ENCODE data around the gene TMEM125.

TMEM125 gene

DNA sequence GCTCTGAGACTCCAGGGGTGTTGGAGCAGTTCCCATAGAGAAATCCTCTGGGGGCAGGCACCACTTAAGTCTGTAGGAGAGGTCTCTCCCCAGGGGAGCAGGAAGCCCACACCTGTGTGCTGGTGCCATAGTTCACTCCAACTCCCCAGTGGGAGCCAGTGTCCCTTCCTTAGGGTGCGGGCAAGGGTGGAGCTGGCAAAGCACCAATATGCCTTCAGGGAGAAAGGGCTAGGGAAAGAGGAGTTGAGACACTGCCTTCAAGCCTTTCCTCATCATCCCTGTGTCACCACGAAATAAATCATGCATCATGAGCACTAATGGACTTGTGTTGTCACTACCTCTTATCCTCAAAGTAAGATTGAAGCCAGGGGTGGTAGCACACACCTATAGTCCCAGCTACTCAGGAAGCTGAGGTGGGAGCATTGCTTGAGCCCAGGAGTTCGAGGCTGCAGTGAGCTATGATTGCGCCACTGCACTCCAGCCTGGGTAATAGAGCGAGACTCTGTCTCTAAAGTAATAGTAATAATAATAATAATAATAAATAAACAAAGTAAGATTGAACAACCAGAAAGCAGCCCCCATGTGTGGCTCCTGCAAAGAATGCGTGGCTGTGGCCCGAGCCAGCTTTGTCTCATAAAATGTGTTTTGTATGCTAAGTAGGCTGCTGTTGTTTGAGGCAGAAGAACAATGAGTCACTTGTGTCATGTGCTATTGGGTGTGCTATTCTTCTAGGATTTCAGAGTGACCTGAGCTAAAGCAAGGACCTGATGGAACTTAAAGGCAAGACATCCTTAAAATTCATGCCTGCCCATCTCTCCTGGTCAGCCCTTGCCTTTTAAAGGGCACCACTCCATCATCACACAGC lies 24.3 kb downstream of the TMEM125 start:
- peak; percentile 65 for DNase-seq (ENCODE audit: low read depth, low spot score)

DNA sequence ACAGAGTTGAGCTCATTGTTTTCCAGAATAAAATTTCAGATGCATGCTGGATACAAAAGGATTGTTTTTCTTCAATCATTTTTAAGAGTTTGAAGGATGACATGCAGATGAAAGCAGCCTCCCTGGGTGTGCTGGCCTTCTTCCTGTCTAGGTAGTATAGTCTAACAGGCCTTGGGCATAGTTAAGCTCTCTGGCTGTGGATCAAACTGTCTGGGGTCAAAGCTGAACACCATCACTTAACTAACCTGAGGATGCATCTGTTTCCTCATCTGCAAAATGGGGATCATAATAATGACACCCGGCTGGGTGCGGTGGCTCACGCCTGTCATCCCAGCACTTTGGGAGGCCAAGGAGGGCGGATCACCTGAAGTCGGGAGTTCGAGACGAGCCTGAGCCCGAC lies 25.0 kb downstream of the TMEM125 start:
- DNase-seq (ENCODE audit: low read depth, low spot score): no peak

DNA sequence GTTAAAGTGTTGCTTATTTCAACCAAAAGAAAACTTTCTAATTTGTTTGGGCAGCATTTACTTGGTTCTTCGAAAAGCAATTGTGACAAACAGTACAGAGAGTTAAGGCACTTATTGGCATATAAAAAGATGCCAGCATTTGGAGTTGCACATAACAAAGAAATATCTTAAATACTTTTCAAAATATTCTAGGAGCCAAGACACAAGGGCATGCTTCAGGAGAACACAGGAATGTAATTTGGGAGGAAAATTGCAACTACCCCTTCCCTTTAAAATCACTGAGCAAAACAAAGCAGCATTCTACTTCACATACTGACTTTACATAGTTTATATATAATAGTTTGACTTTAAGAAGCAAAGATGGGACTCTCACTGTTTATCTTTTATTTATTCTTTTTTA lies 26.4 kb downstream of the TMEM125 start:
- DNase-seq (ENCODE audit: low read depth, low spot score): peak; percentile 55

DNA sequence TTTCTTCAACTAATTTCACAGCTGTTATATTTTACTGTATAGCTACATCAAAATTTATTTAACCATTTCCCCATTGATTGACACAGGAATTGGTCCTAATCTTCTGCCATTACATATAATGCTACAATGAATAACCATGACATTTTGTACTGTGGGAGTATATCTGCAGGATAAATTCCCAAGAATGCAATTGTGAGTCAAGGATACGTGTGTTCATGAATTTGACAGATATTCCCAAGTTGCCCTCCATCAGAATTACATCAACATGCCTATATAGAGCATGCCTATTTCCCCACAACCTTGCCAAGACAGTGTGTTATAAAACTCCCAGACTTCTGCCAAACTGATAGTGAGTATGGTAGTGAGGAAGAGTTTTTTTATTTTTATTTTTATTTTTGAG lies 28.3 kb downstream of the TMEM125 start:
- no peak for DNase-seq (ENCODE audit: low read depth, low spot score)

DNA sequence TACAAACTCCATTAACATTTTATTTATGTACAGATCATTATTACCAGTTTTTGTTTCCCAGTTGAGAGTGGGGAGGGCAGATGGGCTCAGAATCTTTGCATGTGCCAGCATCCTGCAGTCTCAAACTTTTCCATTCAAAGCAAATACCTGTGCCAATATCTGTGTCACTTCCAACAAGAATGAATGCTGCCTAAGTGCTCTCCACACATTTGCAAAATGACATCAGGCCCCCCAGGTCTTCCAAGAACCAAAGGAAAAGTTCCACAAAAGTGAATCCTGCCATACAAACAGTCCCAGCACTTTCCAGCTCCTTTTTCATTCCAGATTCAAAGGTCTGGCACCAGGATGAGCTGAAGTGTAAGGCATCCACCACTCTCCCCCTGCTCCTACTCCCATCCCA lies 29.3 kb downstream of the TMEM125 start:
- no peak for DNase-seq (ENCODE audit: low read depth, low spot score)

DNA sequence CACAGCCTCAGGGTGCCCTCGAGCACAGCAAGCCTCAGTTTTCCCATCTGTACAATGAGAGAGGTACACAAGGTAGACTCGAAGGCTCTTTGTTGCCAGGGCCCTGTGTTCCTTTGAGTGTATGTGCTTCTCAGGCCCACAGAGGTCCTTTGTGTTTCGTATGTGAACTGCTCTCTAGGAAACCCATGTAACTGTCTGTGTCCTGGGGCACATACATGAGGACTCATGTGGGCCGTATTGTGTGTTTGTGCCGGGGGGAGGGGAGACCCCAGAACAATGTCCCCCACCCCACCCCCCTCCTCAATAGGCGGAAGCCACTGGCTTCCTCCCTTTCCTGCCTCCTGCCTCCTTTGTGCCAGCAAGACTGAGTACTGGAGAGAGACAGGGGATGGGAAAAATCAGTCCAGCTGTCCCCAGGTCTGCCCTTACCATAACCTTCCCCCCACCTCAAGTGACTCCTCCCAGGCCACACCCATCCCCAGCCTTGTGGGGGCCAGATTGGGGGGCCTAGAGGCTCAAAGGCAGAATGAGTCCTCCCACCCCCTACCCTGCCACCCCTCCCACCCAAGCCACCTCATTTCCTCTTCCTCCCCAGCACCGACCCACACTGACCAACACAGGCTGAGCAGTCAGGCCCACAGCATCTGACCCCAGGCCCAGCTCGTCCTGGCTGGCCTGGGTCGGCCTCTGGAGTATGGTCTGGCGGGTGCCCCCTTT lies 30.8 kb downstream of the TMEM125 start, which contains the start of gene TIE1:
Gene TIE1, plus strand, starts transcription at position 605 of the 717 bp plus-strand sequence. Its CDS starts 90 bp downstream, at position 695.
- no peak for DNase-seq (ENCODE audit: low read depth, low spot score)

DNA sequence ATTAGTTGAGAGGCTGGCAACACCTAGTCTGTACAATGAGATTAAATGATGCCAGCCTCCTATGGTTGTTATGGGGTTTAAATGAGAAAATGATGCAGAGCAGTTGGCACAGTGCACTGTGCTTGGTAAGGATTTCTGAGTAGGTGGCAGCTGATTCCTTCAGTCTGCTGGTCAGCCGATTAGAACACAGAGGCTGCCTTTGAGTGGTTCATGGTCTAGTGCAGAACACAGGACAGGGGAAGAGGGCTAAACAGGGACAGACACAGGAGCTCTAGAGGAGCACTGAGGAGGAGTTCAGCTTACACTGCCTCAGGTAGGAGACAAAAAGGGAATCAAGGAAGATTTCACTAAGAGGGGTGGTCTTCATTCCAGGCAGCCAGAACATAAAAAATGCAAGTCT lies 32.4 kb downstream of the TMEM125 start:
- DNase-seq (ENCODE audit: low read depth, low spot score): no peak

DNA sequence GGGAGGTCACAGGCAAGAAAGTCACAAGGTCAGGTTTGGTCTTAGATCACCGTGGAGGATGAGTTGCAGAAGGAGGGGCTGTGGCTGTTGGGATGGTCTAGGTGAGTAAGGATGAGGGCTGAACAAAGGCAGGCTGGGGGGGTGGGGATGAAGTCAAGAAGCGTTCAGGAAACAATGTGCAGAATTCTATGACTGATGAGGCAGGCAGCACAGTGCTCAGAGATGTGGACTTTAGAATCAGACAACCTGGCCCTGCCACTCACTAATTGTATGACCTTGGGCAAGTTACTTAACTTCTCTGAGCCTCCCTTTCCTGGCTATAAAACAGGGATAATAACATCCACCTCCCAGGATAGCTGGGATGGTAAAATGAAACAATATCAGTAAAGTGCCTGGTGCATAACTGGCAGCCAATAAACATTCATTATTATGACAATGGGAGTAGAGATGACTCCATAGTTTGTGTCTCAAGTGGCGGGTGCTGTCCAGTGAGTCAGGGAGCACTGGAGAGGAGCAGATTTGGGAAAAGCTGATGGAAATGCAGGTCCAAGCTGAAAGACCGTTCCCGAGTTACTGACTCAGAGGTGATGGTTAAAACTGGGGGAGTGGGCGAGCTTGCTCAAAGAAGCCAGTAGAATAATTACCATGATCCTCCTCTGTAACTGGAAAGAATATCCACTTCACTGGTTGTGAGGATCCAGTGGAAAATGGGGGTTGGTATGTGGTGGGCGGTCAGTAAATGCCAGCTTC lies 33.1 kb downstream of the TMEM125 start:
- DNase-seq (ENCODE audit: low read depth, low spot score): peak; percentile 33

DNA sequence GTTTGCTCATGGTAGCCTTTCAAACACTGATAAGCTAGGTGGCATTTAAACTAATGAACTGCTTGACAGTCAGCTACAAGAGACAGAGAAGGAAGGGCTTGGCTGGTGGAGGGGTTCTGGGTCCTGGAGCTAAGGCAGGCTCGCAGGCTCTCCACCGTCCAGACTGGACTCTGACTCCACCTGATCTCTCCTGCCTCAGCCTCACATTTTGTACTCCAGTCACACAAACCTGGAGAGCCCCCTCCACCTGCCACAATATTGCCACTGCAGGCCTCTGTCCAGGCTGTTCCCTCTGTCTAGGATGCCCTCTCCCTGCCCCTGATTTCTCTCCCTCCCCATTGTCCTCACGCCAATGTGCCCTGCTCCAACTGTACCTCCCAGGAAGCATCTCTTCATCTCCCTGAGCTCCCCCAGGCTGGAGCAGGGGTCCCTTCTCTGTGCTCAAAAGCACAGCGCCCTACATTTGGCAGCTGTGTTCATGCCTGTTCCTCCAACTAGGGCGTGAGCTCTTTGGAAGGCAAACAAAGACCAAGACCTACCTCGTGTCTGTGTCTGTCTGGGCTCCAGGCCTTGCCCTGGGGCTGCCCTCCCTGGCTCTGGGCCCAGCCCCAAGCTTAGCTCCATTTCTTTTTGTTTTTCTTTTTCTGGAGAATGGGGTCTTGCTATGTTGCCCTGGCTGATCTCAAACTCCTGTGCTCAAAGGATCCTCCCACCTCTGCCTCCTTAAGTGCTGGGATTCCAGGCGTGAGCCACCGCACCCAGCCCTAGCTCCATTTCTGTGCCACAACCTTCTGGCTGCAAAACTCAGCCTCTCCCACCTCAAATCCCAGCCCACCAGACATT lies 33.9 kb downstream of the TMEM125 start:
- no peak for DNase-seq (ENCODE audit: low read depth, low spot score)

DNA sequence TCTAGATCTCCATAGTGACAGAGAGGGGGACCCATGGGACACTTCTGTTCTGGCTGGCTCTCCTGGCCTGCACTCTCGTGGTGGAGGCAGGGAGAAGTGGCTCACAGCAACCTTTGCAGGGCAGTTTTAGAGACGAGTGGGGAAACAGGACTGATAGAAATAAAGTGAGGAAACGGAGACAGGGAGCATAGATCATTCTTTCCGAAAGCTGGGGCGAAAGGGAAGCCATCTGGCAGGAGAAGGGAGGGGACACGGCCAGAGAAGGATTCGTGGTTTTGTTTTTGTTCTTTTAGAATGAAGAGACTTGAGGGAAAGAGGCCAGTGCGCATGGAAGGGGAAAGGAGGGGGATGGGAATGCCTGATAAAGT lies 34.5 kb downstream of the TMEM125 start:
- DNase-seq (ENCODE audit: low read depth, low spot score): no peak

DNA sequence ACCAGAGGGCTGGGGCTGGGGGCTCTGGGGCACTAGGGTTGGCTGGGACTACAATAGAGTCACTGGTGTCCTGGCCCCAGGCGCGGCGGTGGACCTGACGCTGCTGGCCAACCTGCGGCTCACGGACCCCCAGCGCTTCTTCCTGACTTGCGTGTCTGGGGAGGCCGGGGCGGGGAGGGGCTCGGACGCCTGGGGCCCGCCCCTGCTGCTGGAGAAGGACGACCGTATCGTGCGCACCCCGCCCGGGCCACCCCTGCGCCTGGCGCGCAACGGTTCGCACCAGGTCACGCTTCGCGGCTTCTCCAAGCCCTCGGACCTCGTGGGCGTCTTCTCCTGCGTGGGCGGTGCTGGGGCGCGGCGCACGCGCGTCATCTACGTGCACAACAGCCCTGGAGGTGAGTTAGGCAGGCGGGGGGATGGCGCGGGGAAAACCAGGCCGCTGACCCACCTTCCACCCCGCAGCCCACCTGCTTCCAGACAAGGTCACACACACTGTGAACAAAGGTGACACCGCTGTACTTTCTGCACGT lies 35.1 kb downstream of the TMEM125 start:
- no peak for DNase-seq (ENCODE audit: low read depth, low spot score)

DNA sequence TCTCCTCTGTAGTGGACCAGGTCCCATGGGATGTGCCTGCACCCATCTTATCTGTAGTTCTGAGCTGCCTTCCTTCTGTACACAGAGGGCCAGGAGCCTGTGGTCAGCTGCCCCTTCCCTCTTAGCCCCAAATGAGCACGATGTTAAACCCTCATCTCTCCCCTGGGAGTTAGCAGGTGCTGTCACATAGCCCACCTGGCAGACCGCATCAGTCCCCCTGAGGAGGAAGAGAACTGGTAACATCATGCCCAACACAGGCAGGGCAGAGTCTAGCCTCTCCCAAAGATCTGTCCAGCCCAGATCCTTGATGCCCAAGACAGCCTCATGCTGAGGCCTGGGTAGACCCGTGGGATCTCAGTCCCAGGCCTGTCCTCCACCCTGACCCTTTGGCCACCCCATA lies 35.7 kb downstream of the TMEM125 start:
- DNase-seq (ENCODE audit: low read depth, low spot score): no peak

DNA sequence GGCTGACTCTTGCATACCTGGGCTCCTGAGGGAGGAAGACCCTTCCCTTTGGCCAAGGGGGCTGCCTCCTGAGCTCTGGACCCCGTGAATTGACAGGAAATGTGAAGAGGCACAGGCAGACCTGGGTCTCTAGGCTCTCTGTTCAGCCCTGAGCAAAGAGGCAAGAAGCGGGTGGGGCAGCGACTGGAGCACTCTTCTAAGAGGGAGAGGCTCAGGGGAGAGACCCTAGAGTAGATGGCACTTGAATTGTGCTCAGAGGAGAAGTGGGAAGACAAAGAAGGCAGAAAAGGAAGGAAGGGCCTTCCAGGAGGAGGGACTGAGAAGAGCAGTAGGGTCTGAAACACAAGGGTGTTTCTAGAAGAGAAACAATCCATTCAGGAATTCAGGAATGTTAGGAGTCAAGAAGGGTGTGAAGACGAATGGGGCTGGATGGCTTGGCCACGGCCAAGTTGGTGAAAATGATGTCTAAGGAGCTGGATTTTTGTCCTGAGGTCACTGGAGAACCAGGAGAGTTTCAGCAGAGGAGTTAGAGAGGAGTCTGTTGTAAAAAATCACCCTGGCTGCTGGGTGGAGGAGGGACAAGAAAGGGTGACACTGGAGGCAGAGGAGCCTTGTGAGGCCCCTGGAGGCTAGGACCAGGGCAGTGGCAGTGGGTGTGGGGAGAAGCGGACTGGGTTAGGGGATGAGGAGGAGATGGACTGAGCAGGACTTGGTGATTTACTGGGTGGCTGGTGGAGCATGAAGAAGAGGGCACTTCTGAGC lies 36.3 kb downstream of the TMEM125 start:
- DNase-seq (ENCODE audit: low read depth, low spot score): no peak

DNA sequence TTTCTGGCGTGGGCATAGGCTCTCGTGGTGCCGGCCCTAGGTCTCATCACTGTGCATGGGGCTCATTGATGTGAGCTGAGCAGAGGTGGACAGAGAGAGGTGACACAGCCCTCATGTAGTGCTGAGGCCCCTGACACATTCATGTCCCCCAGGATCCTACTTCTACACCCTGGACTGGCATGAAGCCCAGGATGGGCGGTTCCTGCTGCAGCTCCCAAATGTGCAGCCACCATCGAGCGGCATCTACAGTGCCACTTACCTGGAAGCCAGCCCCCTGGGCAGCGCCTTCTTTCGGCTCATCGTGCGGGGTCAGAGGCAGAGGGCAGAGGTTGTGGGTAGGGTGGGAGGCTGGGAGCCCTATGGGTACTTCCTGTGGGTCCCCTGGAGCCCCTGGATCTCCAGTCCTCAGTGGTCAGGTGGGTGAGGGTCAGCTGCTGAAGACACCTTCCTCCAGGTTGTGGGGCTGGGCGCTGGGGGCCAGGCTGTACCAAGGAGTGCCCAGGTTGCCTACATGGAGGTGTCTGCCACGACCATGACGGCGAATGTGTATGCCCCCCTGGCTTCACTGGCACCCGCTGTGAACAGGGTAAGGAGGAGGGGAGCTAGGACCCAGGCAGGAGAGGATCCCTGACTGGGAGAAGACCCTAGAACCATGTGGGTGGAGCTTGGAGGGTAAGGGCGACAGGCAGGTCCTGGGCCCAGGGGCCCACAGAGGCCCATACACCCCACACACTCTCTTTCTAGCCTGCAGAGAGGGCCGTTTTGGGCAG lies 37.1 kb downstream of the TMEM125 start:
- DNase-seq (ENCODE audit: low read depth, low spot score): no peak

DNA sequence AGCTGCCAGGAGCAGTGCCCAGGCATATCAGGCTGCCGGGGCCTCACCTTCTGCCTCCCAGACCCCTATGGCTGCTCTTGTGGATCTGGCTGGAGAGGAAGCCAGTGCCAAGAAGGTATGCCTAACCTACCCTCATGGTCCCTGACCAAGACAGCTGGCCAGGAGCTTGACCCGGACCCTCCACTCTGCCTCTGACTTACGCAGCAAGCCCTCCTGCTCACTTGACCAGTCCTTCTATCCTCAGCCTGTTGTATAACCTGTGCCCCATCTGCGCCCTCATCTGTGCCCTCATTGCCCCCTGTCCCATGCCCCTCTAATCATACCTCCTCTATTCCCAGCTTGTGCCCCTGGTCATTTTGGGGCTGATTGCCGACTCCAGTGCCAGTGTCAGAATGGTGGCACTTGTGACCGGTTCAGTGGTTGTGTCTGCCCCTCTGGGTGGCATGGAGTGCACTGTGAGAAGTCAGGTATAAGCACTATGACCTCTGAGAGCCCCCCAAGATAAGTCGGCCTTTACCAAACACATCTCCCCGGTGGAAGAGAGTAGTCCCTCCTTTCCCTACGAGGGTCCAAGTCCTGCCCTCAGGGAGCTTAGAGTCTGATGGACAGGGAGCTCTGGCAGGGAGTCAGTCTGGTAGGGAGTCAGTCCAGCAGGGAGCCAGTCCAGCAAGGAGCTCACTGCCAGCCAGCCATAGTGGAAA lies 37.8 kb downstream of the TMEM125 start:
- no peak for DNase-seq (ENCODE audit: low read depth, low spot score)

DNA sequence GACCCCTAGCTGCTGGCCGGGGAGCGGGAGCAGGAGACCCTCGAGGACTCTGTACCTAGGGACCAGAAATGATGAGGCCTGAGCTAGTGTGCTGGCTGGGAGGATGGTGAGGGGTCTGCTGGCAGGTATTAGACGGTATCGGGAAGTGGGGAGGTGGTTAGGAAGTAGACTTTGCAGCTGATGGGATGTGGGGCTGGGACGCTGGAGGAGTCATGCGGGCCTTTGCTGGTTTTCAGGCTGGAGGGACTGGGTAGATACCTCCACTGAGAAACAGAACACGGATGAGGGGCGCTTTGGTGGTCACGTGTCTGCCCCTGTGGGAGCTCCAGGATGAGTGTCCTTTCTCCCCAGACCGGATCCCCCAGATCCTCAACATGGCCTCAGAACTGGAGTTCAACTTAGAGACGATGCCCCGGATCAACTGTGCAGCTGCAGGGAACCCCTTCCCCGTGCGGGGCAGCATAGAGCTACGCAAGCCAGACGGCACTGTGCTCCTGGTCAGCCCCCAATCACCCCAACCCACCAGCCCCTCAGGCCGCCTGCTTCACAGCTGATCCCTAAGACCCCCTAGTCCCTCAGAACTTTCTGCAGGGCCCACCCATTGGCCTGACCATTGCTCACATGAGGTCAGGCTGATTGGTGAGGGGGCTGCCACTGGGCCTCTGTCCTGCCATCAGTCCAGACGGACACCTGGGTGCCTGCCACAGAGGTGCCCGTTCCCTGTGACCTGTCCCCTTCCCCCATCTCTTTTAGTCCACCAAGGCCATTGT lies 39.0 kb downstream of the TMEM125 start:
- no peak for DNase-seq (ENCODE audit: low read depth, low spot score)

DNA sequence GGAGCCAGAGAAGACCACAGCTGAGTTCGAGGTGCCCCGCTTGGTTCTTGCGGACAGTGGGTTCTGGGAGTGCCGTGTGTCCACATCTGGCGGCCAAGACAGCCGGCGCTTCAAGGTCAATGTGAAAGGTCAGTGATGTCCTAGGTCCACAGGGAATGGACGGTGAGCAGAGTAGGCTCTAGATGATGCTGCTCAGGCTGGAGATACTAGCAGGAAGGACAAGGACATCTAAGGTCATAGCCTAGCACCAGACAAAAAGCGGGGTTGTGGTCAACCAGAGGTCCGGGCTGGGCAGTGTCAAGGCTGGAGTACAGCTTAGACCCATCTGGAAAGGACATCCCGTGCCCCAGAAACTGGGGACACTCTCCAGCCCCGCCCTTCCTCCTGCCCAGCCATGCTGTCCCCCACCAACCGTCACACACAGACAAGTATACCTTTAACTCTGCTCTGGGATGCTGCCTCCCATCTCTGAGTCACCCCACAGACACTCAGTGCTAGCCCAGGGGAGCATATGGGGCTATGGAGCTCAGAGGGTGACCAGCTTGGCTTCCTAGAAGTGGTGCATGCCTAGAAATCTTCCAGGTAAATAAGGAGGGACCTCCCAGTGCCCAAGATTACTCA lies 39.7 kb downstream of the TMEM125 start:
- no peak for DNase-seq (ENCODE audit: low read depth, low spot score)

DNA sequence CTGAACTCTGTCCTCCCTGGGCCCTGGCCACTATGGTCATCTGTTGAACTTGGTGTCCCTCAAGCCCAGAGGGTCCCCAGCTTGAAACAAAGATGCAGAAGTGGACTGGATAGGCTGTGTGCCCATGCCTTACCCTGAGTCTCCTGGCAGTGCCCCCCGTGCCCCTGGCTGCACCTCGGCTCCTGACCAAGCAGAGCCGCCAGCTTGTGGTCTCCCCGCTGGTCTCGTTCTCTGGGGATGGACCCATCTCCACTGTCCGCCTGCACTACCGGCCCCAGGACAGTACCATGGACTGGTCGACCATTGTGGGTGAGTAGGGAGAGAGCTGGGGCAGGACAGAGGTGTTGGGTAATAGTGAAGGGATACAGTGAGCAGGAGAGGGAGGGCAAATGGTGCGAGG lies 41.7 kb downstream of the TMEM125 start:
- DNase-seq (ENCODE audit: low read depth, low spot score): no peak

All from astrocyte of the hippocampus (primary cell).